Measurements from ENCODE around the gene NCAM1.

Gene NCAM1

GRCh38 chr11:112968941-112969713 is 7.9 kb downstream of the NCAM1 start:
- DNase-seq, result peak; percentile 48

GRCh38 chr11:112971195-112971594 is 10.0 kb downstream of the NCAM1 start:
- DNase-seq, result no peak

- DNase-seq, result no peak
Observed at GRCh38 chr11:112971827-112972226, 10.6 kb downstream of the NCAM1 start.

- peak; percentile 66 for DNase-seq
Observed at GRCh38 chr11:112972399-112973145, 11.4 kb downstream of the NCAM1 start.

- no peak for DNase-seq
Observed at GRCh38 chr11:112975051-112975450, 13.8 kb downstream of the NCAM1 start.

- no peak for DNase-seq
Observed at GRCh38 chr11:112975493-112975892, 14.3 kb downstream of the NCAM1 start.

- DNase-seq, result peak; percentile 93
Observed at GRCh38 chr11:112977755-112978154, 16.5 kb downstream of the NCAM1 start.

- peak; percentile 96 for DNase-seq
Observed at GRCh38 chr11:112983887-112984286, 22.7 kb downstream of the NCAM1 start.

GRCh38 chr11:112989198-112989597 is 28.0 kb downstream of the NCAM1 start:
- no peak for DNase-seq

GRCh38 chr11:112993808-112994207 is 32.6 kb downstream of the NCAM1 start:
- DNase-seq, result no peak

- DNase-seq, result peak; percentile 94
Observed at GRCh38 chr11:112995423-112996090, 34.3 kb downstream of the NCAM1 start.

- DNase-seq, result peak; percentile 74
Observed at GRCh38 chr11:112996994-112997393, 35.8 kb downstream of the NCAM1 start.

- DNase-seq, result peak; percentile 71
Observed at GRCh38 chr11:112997857-112998466, 36.7 kb downstream of the NCAM1 start.

- DNase-seq, result peak; percentile 97
Observed at GRCh38 chr11:112999520-112999919, 38.3 kb downstream of the NCAM1 start.

GRCh38 chr11:113001709-113002108 is 40.5 kb downstream of the NCAM1 start:
- peak; percentile 98 for DNase-seq

GRCh38 chr11:113006896-113007445 is 45.8 kb downstream of the NCAM1 start:
- DNase-seq, result peak; percentile 60

- DNase-seq, result peak; percentile 99
Observed at GRCh38 chr11:113014262-113015097, 53.3 kb downstream of the NCAM1 start.

- DNase-seq, result no peak
Observed at GRCh38 chr11:113015098-113015455, 53.9 kb downstream of the NCAM1 start.

- no peak for DNase-seq
Observed at GRCh38 chr11:113016905-113017304, 55.7 kb downstream of the NCAM1 start.

- no peak for DNase-seq
Observed at GRCh38 chr11:113018913-113019312, 57.7 kb downstream of the NCAM1 start.

- no peak for DNase-seq
Observed at GRCh38 chr11:113019711-113020110, 58.5 kb downstream of the NCAM1 start.

- no peak for DNase-seq
Observed at GRCh38 chr11:113021111-113021510, 59.9 kb downstream of the NCAM1 start.
